K562 (cell line): ENCODE measurements around the gene TMEM147.

Experiments
- CBFB ChIP-seq: sonication (generic); formaldehyde crosslinking; IDR thresholded peaks from 2 replicates; pipeline ENCODE4 v1.4.0; 2020; ENCODE audit warnings: mild to moderate bottlenecking, missing genetic modification reagents
- CBX3 ChIP-seq, 2 experiments: IDR thresholded peaks; 1 replicate in 1 of 2; 2 replicates in 1 of 2; pipeline ENCODE4 v1.6.1; 2012; ENCODE audit warnings: inconsistent platforms in 2 of 2, low read length in 2 of 2, borderline replicate concordance in 1 of 2, control low read depth in 1 of 2
- CREM ChIP-seq: IDR thresholded peaks from 2 replicates; pipeline ENCODE4 v1.6.1; 2014; ENCODE audit warnings: antibody characterized with exemption, low read depth
- CXXC5 ChIP-seq: fragments of 250-450 bp; sonication (Bioruptor Pico); IDR thresholded peaks from 2 replicates; pipeline ENCODE4 v1.8.0; 2022; ENCODE audit warnings: inconsistent platforms, mild to moderate bottlenecking, moderate library complexity
- FOS ChIP-seq: IDR thresholded peaks from 3 replicates; pipeline ENCODE4 v1.6.1; 2011; ENCODE audit not compliant: insufficient read length; ENCODE audit errors: extremely low read depth
- HDAC6 ChIP-seq: IDR thresholded peaks from 2 replicates; pipeline ENCODE4 v1.6.1; 2012; ENCODE audit warnings: low read depth, mild to moderate bottlenecking, control low read depth, inconsistent platforms, low read length, moderate library complexity
- IRF2 ChIP-seq: sonication (generic); formaldehyde crosslinking; IDR thresholded peaks from 2 replicates; pipeline ENCODE4 v1.8.1; 2022; ENCODE audit warnings: mild to moderate bottlenecking, missing genetic modification reagents
- NFXL1 ChIP-seq: fragments of 450-650 bp; formaldehyde crosslinking; IDR thresholded peaks from 2 replicates; pipeline ENCODE4 v1.4.0; 2021; ENCODE audit warnings: mild to moderate bottlenecking
- STAT5A ChIP-seq: IDR thresholded peaks from 2 replicates; pipeline ENCODE4 v1.6.1; 2012; ENCODE audit warnings: low read length, inconsistent platforms, borderline replicate concordance
- ZKSCAN1 ChIP-seq: fragments of 150-350 bp; IDR thresholded peaks from 2 replicates; pipeline ENCODE4 v1.6.1; 2016; ENCODE audit warnings: low read depth, low read length
- TF ChIP-seq, protein P1 (sequence below), 3 experiments: IDR thresholded peaks in 2 of 3; conservative IDR thresholded peaks in 1 of 3; 2 replicates each; pipeline ENCODE4 v1.5.1; 2011 to 2012; ENCODE audit warnings: low read length in 3 of 3, mild to moderate bottlenecking in 3 of 3, control low read depth in 2 of 3, improper control_type of control experiment in 1 of 3, inconsistent platforms in 1 of 3, low read depth in 1 of 3, mixed read lengths in 1 of 3, moderate library complexity in 1 of 3; ENCODE audit not compliant: insufficient read depth in 2 of 3
- TF ChIP-seq, protein P2 (sequence below): sonication (generic); formaldehyde crosslinking; IDR thresholded peaks from 2 replicates; pipeline ENCODE4 v1.9.0; 2022; ENCODE audit warnings: mild to moderate bottlenecking, missing genetic modification reagents
- TF ChIP-seq, protein P3 (sequence below): fragments of 250-450 bp; sonication (Bioruptor Pico); IDR thresholded peaks from 2 replicates; pipeline ENCODE4 v1.5.0; 2020; ENCODE audit warnings: mild to moderate bottlenecking, borderline replicate concordance
- TF ChIP-seq, protein P4 (sequence below): fragments of 450-650 bp; IDR thresholded peaks from 2 replicates; pipeline ENCODE4 v1.7.0; 2016; ENCODE audit warnings: borderline replicate concordance

DNA sequence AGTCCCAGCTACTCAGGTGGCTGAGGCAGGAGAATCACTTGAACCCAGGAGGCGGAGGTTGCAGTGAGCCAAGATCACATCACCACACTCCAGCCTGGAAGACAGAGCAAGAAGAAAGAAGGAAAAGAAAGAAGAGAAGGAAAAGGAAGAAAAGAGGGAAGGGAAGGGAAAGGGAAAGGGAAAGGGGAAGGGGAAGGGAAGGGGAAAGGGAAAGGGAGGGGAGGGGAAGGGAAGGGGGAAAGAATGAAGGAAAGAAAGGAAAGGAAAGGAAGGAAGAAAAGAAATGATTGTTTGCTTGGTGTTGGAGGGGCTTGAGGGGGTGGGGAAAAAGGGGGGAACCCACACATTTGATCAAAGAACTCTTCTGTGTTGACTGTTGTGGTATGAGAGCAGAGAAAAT is 50.5 kb downstream of the TMEM147 start:
- TF ChIP-seq, protein P1, sequence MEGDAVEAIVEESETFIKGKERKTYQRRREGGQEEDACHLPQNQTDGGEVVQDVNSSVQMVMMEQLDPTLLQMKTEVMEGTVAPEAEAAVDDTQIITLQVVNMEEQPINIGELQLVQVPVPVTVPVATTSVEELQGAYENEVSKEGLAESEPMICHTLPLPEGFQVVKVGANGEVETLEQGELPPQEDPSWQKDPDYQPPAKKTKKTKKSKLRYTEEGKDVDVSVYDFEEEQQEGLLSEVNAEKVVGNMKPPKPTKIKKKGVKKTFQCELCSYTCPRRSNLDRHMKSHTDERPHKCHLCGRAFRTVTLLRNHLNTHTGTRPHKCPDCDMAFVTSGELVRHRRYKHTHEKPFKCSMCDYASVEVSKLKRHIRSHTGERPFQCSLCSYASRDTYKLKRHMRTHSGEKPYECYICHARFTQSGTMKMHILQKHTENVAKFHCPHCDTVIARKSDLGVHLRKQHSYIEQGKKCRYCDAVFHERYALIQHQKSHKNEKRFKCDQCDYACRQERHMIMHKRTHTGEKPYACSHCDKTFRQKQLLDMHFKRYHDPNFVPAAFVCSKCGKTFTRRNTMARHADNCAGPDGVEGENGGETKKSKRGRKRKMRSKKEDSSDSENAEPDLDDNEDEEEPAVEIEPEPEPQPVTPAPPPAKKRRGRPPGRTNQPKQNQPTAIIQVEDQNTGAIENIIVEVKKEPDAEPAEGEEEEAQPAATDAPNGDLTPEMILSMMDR (IDR thresholded peaks at IDR 0.05 in 2 of 3, conservative IDR thresholded peaks at IDR 0.05 in 1 of 3; ENCODE audit: insufficient read depth in 2 of 3, low read depth in 1 of 3, low read length in 3 of 3) = no peak
- TF ChIP-seq ZKSCAN1 (no peak), CBX3 (IDR thresholded peaks at IDR 0.05; ENCODE audit: borderline replicate concordance in 1 of 2, low read length in 2 of 2) (no peak), FOS (no peak), CREM (no peak), NFXL1 (no peak), HDAC6 (no peak), IRF2 (CRISPR knock-in tag) (no peak), CBFB (CRISPR knock-in tag) (no peak), STAT5A (no peak), CXXC5 (CRISPR knock-in tag) (no peak)
- TF ChIP-seq, protein P2, sequence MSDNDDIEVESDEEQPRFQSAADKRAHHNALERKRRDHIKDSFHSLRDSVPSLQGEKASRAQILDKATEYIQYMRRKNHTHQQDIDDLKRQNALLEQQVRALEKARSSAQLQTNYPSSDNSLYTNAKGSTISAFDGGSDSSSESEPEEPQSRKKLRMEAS (CRISPR knock-in tag) = no peak
- TF ChIP-seq, protein P3, sequence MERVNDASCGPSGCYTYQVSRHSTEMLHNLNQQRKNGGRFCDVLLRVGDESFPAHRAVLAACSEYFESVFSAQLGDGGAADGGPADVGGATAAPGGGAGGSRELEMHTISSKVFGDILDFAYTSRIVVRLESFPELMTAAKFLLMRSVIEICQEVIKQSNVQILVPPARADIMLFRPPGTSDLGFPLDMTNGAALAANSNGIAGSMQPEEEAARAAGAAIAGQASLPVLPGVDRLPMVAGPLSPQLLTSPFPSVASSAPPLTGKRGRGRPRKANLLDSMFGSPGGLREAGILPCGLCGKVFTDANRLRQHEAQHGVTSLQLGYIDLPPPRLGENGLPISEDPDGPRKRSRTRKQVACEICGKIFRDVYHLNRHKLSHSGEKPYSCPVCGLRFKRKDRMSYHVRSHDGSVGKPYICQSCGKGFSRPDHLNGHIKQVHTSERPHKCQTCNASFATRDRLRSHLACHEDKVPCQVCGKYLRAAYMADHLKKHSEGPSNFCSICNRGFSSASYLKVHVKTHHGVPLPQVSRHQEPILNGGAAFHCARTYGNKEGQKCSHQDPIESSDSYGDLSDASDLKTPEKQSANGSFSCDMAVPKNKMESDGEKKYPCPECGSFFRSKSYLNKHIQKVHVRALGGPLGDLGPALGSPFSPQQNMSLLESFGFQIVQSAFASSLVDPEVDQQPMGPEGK (CRISPR knock-in tag) = no peak
- TF ChIP-seq, protein P4, sequence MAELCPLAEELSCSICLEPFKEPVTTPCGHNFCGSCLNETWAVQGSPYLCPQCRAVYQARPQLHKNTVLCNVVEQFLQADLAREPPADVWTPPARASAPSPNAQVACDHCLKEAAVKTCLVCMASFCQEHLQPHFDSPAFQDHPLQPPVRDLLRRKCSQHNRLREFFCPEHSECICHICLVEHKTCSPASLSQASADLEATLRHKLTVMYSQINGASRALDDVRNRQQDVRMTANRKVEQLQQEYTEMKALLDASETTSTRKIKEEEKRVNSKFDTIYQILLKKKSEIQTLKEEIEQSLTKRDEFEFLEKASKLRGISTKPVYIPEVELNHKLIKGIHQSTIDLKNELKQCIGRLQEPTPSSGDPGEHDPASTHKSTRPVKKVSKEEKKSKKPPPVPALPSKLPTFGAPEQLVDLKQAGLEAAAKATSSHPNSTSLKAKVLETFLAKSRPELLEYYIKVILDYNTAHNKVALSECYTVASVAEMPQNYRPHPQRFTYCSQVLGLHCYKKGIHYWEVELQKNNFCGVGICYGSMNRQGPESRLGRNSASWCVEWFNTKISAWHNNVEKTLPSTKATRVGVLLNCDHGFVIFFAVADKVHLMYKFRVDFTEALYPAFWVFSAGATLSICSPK = no peak
